ENCODE measurements around the gene SPTBN5. TPM values are rescaled to one million over a fixed set of nuclear protein-coding genes. Genes with fewer than 3 reads are reported as not detected.

Gene SPTBN5
- total and polyA plus RNA-seq, 10 of the 15 experiments (the other 5 are each of a cell fraction or from before 2014, with no cell fraction given): under 0.01 to 0.18 (median 0.04) TPM; not detected in 4

DNA sequence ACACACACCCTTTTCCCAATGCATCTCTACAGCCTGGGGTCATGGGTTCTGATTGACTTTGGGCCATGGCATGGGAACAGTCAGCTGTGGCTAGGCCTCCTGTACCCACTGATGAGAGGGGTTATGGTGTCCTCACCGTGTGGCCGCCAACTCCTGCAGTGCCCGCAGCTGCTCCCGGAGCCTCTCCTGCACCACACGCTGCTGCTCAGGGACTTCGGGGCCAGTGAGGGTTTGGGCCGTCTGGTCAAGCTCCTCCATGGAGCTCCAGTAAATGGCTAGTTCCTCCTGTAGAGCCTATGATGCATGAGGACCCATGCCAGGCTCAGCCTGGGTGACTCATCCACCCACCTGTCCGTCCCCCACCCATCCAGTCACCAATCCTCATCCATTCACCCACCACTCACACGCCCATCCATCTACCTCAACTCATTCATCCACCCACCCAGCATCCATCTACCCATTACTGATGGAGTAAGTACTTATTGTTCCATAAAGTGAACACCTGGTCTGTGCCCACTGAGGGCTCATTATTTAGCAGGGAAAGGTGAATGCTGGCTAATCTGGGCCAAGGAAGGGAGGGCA, 21.6 kb downstream of the SPTBN5 start:
- Histone ChIP-seq H3K36me3 (ENCODE audit: control insufficient read depth in 2 of 2, insufficient read depth in 2 of 2, low read length in 1 of 2) (no peaks in the 10 kb centered on the region), H3K4me3 (no peak overlapping the region), H3K27ac (ENCODE audit: control insufficient read depth, insufficient read depth) (no peak overlapping the region), H2AFZ (ENCODE audit: control insufficient read depth, low read depth, low read length) (no peak overlapping the region), H3K9ac (ENCODE audit: control insufficient read depth, insufficient read depth, low read length) (no peak overlapping the region), H3K4me2 (ENCODE audit: control insufficient read depth, insufficient read depth) (no peak overlapping the region), H3K9me3 (replicated peaks; ENCODE audit: control insufficient read depth, insufficient read depth, low read length) (no peaks in the 10 kb centered on the region), H3K4me1 (ENCODE audit: control insufficient read depth, insufficient read depth, low read length) (no peaks in the 10 kb centered on the region), H3K27me3 (replicated peaks in 1 of 2; ENCODE audit: control insufficient read depth in 2 of 2, insufficient read depth in 2 of 2, low read length in 1 of 2) (no peaks in the 10 kb centered on the region; a peak in 2 of 4 replicates), H4K20me1 (ENCODE audit: control insufficient read depth, insufficient read depth) (no peaks in the 10 kb centered on the region), H3K79me2 (ENCODE audit: control insufficient read depth, insufficient read depth, low read length) (no peaks in the 10 kb centered on the region)
- WGBS (ENCODE audit: insufficient coverage, insufficient replicate concordance, low lambda C conversion rate, missing lambda C conversion rate): 34% methylated on average over 9 of the region's 9 CpGs
- ATAC-seq (no peak), DNase-seq (ENCODE audit: low read depth, low spot score) (no peak), FAIRE-seq (no peak)
- ChIA-PET SMC1A (ENCODE audit: uncharacterized antibody, unreplicated experiment) (no interaction called here), RAD21 (ENCODE audit: unreplicated experiment) (no interaction called here), CTCF (no interaction called here), POLR2A (no interaction called here)
- TF ChIP-seq RUNX3 (IDR thresholded peaks at IDR 0.05; ENCODE audit: low read length) (no peak), RB1 (IDR thresholded peaks at IDR 0.05; ENCODE audit: borderline replicate concordance) (no peak), EP300 (IDR thresholded peaks at IDR 0.05; ENCODE audit: borderline replicate concordance in 1 of 2, control insufficient read depth in 1 of 2, low read depth in 2 of 2, low read length in 2 of 2) (no peak), ZNF24 (IDR thresholded peaks at IDR 0.05) (no peak), HDAC2 (IDR thresholded peaks at IDR 0.05) (no peak), GABPA (IDR thresholded peaks at IDR 0.05; ENCODE audit: low read depth) (no peak), CBX3 (IDR thresholded peaks at IDR 0.05; ENCODE audit: borderline replicate concordance, low read depth) (no peak), CHD2 (IDR thresholded peaks at IDR 0.05; ENCODE audit: borderline replicate concordance, low read depth, low read length) (no peak), ZNF207 (IDR thresholded peaks at IDR 0.05; ENCODE audit: borderline replicate concordance) (no peak), ZNF217 (IDR thresholded peaks at IDR 0.05) (no peak), TCF12 (IDR thresholded peaks at IDR 0.05; ENCODE audit: low read depth, low read length) (no peak), STAT3 (IDR thresholded peaks at IDR 0.05; ENCODE audit: low read depth, low read length) (no peak), SIN3A (IDR thresholded peaks at IDR 0.05; ENCODE audit: low read depth, low read length) (no peak), STAT1 (conservative IDR thresholded peaks at IDR 0.05) (no peak)
- TF ChIP-seq, protein P1, sequence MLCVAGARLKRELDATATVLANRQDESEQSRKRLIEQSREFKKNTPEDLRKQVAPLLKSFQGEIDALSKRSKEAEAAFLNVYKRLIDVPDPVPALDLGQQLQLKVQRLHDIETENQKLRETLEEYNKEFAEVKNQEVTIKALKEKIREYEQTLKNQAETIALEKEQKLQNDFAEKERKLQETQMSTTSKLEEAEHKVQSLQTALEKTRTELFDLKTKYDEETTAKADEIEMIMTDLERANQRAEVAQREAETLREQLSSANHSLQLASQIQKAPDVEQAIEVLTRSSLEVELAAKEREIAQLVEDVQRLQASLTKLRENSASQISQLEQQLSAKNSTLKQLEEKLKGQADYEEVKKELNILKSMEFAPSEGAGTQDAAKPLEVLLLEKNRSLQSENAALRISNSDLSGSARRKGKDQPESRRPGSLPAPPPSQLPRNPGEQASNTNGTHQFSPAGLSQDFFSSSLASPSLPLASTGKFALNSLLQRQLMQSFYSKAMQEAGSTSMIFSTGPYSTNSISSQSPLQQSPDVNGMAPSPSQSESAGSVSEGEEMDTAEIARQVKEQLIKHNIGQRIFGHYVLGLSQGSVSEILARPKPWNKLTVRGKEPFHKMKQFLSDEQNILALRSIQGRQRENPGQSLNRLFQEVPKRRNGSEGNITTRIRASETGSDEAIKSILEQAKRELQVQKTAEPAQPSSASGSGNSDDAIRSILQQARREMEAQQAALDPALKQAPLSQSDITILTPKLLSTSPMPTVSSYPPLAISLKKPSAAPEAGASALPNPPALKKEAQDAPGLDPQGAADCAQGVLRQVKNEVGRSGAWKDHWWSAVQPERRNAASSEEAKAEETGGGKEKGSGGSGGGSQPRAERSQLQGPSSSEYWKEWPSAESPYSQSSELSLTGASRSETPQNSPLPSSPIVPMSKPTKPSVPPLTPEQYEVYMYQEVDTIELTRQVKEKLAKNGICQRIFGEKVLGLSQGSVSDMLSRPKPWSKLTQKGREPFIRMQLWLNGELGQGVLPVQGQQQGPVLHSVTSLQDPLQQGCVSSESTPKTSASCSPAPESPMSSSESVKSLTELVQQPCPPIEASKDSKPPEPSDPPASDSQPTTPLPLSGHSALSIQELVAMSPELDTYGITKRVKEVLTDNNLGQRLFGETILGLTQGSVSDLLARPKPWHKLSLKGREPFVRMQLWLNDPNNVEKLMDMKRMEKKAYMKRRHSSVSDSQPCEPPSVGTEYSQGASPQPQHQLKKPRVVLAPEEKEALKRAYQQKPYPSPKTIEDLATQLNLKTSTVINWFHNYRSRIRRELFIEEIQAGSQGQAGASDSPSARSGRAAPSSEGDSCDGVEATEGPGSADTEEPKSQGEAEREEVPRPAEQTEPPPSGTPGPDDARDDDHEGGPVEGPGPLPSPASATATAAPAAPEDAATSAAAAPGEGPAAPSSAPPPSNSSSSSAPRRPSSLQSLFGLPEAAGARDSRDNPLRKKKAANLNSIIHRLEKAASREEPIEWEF (IDR thresholded peaks at IDR 0.05; ENCODE audit: insufficient replicate concordance, low read depth, low read length): no peak
- TF ChIP-seq, protein P2, sequence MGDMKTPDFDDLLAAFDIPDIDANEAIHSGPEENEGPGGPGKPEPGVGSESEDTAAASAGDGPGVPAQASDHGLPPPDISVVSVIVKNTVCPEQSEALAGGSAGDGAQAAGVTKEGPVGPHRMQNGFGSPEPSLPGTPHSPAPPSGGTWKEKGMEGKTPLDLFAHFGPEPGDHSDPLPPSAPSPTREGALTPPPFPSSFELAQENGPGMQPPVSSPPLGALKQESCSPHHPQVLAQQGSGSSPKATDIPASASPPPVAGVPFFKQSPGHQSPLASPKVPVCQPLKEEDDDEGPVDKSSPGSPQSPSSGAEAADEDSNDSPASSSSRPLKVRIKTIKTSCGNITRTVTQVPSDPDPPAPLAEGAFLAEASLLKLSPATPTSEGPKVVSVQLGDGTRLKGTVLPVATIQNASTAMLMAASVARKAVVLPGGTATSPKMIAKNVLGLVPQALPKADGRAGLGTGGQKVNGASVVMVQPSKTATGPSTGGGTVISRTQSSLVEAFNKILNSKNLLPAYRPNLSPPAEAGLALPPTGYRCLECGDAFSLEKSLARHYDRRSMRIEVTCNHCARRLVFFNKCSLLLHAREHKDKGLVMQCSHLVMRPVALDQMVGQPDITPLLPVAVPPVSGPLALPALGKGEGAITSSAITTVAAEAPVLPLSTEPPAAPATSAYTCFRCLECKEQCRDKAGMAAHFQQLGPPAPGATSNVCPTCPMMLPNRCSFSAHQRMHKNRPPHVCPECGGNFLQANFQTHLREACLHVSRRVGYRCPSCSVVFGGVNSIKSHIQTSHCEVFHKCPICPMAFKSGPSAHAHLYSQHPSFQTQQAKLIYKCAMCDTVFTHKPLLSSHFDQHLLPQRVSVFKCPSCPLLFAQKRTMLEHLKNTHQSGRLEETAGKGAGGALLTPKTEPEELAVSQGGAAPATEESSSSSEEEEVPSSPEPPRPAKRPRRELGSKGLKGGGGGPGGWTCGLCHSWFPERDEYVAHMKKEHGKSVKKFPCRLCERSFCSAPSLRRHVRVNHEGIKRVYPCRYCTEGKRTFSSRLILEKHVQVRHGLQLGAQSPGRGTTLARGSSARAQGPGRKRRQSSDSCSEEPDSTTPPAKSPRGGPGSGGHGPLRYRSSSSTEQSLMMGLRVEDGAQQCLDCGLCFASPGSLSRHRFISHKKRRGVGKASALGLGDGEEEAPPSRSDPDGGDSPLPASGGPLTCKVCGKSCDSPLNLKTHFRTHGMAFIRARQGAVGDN (IDR thresholded peaks at IDR 0.05): no peak
- in situ Hi-C loops (cut with MboI): no loop called here
- no TSS peak for BruUV-seq (replicated peaks)
- intact Hi-C loops (cut with micrococcal nuclease; ENCODE audit: unreplicated experiment): no loop called here

Measured in GM12878 (cell line).